Measurements from ENCODE around the gene ATG4A.

DNA sequence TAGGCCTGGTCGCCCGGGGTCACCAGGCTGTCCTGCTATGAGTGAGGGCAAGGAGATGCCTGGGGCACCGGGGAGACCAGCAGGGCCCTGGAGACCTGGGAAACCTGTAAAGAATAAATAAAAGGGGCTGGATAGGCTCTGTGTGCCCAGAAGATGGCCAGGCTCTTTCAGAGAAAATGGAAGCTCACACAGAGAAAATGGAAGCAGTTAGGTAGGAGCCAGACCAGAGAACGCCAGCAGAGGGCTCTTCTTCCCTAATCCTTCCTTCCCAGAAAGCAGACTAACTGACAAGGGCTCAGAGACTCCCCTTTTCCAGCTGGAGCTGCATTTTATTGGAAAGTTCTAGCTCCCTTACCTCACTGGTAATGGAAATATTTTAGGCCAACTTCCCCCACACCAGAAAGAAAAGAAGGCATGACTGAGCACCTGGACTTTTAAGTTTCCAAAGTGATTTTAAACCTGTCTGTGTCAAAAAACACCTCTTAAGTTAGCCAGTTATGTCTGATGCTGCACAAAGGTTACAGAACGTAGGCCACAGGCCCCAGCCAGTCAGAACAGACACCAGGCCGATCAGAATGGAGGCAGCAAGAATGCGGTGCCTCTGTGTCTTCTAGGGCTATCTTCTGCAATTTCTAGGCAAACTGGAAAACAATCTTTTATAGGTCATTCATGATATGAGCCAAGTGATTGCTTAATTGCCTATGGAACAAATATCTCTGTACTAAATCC lies 74.0 kb downstream of the ATG4A start:
- TF ChIP-seq EZH2phosphoT487 (IDR thresholded peaks at IDR 0.05; ENCODE audit: insufficient read depth, low read depth) (no peak), EZH2 (IDR thresholded peaks at IDR 0.05; ENCODE audit: insufficient read depth, poor library complexity, severe bottlenecking) (no peak)

All from GM23248 (cell line).